GM10847 (cell line): ENCODE measurements around the gene RPL13.

Experiments
- POLR2A ChIP-seq: IDR thresholded peaks from 2 replicates; pipeline ENCODE4 v1.6.1; 2011; ENCODE audit not compliant: insufficient read length; ENCODE audit errors: extremely low read depth

RPL13 gene

GRCh38 chr16:89560378-89561141, at the start of gene RPL13:
TSS of gene RPL13 (plus strand) at chr16:89560682. CDS start at chr16:89560960, 278 bp downstream.
- peak; percentile 99 for TF ChIP-seq POLR2A

- no peak for TF ChIP-seq POLR2A
These were observed 49.1 kb upstream of the RPL13 start for GRCh38 chr16:89511374-89511773.

DNA sequence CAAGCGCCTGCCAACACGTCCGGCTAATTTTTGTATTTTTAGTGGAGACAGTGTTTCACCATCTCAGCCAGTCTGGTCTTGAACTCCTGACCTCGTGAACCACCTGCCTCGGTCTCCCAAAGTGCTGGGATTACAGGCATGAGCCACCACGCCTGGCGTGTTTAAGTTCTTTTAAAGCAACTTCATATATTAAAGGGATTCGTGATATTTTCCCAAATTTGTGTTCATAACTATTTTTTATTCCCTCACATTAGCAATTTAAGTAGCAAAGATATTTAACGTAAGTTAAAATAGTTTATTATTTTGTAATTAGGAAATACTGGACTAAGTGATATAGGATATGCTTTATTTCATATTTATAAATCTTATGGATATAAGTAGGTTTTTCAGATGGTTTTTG, 48.0 kb upstream of the RPL13 start:
- no peak for TF ChIP-seq POLR2A

DNA sequence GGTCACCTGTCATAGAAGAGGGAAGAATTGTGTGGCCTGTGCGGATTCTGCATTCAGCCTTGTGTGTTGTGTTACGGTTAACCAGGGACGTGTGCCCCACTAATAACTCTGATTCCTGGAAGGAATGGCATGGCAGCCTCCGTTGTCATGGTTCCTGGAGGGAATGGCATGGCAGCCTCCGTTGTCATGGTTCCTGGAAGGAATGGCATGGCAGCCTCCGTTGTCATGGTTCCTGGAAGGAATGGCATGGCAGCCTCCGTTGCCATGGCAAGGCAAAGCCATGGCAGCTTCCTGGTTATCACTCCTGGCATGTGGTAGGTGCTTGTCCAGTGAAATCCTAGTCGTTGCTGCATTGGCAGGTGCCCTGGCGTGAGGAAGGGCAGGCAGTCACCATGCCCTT, 43.4 kb upstream of the RPL13 start:
- TF ChIP-seq POLR2A: no peak

DNA sequence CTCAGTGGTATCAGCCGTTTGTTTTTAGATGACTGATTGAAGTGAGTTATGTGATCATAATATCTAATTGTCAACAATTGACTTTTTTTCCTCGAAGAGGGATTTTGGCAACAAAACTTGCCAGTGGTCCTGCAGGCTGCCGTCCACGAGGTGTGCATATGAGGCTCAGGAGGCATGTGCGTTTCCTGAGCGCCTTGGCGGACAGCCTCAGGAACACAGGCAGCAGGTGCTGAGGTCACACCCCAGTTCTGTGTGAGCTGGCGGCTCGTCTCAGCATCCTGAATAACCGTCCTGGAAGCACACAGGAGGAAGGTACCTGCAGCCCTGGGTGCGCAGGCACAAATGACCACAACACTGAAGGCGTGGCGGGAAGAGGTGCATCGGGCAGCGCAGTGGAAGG, 40.6 kb upstream of the RPL13 start:
- no peak for TF ChIP-seq POLR2A

DNA sequence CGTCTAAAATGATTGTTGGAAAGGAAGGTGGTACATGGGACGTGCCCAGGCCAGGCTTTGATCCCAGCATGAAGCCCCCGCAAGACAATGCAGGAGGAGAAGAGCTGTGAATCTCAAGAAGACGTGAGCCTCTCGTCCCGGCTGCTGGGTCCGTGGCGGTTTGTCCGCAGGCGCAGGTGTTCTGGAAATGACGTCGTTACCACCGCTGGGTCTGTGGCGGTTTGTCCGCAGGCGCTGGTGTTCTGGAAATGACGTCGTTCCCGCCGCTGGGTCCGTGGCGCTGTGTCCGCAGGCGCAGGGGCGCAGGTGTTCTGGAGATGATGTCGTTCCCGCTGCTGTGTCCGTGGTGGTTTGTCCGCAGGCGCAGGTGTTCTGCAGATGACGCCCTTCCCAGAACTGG, 38.2 kb upstream of the RPL13 start:
- TF ChIP-seq POLR2A: no peak

DNA sequence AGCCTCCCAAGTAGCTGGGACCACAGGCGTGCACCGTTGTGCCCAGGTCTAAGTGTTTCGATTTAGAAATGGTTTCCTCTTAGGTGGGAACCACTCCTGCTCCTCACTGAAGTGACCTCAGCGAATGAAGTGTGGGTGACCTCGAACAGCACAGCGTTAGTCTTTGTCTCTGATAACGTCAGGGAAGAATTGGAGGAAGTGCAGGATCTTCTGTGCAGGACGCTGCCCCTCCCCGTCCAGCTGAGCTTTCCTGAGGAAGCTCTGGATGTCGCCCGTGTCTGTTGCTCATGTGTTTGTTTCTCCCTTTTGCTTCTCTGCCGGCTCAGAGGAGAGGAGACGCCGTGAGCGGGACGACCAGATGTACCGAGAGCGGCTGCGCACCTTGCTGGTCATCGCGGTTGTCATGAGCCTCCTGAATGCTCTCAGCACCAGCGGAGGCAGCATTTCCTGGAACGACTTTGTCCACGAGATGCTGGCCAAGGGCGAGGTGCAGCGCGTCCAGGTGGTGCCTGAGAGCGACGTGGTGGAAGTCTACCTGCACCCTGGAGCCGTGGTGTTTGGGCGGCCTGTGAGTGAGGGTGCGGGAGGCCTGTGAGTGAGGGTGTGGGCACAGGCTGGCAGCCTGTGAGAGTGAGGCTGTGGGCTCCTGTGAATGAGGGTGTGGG, 36.7 kb upstream of the RPL13 start:
- no peak for TF ChIP-seq POLR2A

GRCh38 chr16:89525146-89525913, 35.2 kb upstream of the RPL13 start:
- no peak for TF ChIP-seq POLR2A

DNA sequence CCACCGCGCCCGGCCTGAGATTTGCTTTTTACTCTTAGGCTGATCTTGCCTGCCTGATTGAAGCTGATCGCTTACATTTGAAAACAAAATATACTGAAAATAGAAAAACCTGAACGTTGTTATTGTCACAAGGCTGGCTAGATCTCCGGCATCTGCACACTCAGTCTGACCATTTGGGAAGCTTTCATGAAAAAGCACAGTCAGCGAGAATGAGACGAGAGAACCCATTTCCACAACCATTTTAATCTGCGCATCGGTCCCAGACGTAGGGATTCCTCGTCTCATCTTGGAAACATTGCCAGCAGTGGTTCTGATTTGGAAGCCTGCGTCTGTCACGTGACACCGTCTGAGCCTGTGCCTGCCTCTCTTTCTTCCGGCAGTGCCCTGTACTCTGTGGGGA, 31.4 kb upstream of the RPL13 start:
- no peak for TF ChIP-seq POLR2A

DNA sequence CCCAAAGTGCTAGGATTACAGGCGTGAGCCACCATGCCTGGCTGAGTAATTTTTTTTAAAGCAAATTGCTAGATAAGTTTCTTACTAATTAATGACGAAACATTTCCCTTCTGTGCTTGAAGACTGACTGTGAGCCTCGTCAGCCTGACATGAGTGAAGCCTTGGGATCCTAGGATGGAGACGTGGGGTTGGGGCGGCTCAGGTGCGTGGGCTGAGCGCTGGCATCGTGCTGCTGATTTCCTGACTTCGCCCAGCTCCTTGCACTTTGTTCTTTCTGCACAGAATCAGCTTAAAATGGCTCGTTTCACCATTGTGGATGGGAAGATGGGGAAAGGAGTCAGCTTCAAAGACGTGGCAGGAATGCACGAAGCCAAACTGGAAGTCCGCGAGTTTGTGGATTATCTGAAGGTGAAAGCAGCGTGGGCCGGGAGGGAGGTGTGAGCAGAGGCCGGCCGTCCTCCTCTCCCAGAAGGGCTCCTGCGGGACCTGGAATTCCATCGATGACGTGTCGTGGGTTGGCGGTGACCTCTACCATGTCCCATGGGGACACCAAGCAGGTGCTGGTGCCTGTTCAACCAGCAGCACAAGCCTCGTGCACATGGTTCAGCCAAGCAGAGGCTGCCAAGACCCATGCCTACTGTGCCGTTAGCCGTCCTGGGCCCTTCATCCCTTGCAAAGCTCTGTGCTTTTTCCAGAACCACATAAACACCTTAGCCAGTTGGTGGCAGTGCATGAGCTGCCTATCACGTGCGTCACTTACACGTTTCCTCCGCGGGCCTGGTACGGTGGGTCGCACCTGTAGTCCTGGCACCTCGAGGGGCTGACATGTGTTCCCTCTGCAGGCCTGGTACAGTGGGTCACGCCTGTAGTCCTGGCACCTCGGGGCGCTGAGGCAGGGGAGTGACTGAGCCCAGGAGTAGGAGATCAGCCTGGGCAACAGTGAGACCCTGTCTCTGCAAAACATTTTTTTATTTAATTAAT, 29.8 kb upstream of the RPL13 start:
- no peak for TF ChIP-seq POLR2A

DNA sequence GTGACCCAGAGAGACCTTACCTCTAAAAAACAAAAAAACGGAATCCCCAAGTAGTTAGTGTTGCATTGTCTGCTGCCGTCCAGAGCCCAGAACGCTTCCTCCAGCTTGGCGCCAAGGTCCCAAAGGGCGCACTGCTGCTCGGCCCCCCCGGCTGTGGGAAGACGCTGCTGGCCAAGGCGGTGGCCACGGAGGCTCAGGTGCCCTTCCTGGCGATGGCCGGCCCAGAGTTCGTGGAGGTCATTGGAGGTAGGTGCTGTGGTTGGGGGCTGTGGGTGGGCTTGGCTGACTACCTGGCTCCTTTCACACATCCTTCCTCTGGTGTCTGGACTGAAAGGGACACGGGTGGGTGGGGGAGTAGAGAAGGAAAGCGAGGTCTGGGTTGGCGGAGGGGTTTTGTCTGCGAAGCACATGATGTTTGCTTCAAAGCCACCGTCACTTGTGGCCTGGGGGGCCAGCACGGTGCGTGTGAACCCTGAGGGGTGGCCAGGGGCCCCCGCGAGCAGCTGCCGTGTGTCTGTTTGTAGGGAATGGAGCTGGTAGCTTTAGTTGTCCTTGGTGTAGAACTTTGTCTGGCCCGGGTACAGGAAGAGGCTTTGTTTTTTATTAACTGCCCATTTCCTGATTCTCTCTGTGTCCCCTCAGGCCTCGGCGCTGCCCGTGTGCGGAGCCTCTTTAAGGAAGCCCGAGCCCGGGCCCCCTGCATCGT, 28.5 kb upstream of the RPL13 start:
- TF ChIP-seq POLR2A: no peak

DNA sequence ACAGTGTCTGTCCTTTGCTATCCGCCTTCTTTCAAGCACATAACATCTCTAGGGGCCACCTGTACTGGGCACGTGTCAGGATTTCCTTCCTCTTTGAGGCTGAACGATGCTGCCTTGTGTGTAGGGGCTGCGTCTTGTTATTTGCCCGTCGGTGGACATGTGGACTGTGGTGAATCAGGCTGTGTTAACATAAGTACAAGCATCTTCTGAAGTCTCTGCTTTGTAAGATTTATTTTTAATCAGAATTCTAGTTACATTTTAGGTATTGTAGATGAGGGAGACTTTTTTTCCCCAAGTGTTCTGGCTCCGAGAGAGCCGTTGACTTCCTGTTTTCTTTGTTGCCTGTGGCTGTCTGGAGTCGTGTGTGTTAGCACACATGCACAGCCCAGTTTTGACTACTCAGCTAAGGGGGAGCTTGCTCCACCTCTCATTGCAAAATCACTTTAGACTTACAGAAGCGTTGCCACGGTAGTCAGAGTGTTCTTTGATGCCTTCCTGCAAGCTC, 26.2 kb upstream of the RPL13 start:
- TF ChIP-seq POLR2A: no peak

DNA sequence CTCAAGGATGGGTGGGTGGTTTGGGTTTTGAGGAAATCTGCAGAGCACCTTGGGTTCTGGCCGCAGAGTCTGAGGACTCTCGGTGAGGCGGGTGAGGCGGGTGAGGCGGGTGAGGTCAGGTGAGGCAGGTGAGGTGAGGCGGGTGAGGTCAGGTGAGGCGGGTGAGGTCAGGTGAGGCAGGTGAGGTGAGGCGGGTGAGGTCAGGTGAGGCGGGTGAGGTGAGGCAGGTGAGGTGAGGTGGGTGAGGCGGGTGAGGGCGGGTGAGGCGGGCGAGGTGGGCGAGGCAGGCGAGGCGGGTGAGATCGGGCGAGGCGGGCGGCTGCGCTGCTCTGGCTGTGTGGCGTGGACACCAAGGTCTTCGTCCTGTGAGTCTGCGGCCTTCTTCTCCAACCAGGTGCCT, 24.1 kb upstream of the RPL13 start:
- no peak for TF ChIP-seq POLR2A

GRCh38 chr16:89536886-89537548, 23.5 kb upstream of the RPL13 start:
- TF ChIP-seq POLR2A: no peak

- TF ChIP-seq POLR2A: no peak
These were observed 22.9 kb upstream of the RPL13 start for GRCh38 chr16:89537549-89537925.
